ENCODE data around the gene DIPK1B.

GRCh38 chr9:136671254-136671614 is 41.1 kb upstream of the DIPK1B start:
- TF ChIP-seq POLR2A (IDR thresholded peaks at IDR 0.05), result no peak
- TF ChIP-seq, protein P1, sequence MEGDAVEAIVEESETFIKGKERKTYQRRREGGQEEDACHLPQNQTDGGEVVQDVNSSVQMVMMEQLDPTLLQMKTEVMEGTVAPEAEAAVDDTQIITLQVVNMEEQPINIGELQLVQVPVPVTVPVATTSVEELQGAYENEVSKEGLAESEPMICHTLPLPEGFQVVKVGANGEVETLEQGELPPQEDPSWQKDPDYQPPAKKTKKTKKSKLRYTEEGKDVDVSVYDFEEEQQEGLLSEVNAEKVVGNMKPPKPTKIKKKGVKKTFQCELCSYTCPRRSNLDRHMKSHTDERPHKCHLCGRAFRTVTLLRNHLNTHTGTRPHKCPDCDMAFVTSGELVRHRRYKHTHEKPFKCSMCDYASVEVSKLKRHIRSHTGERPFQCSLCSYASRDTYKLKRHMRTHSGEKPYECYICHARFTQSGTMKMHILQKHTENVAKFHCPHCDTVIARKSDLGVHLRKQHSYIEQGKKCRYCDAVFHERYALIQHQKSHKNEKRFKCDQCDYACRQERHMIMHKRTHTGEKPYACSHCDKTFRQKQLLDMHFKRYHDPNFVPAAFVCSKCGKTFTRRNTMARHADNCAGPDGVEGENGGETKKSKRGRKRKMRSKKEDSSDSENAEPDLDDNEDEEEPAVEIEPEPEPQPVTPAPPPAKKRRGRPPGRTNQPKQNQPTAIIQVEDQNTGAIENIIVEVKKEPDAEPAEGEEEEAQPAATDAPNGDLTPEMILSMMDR (IDR thresholded peaks at IDR 0.05), result no peak
